Measurements from ENCODE around the gene ANKFY1. TPM values are rescaled to one million over a fixed set of nuclear protein-coding genes. Genes with fewer than 3 reads are reported as not detected.

ANKFY1 gene
- total and polyA plus RNA-seq, 9 of the 15 experiments (the other 6 are each of a cell fraction or from before 2014, with no cell fraction given): 4.3 to 25.6 (median 12.2) TPM

DNA sequence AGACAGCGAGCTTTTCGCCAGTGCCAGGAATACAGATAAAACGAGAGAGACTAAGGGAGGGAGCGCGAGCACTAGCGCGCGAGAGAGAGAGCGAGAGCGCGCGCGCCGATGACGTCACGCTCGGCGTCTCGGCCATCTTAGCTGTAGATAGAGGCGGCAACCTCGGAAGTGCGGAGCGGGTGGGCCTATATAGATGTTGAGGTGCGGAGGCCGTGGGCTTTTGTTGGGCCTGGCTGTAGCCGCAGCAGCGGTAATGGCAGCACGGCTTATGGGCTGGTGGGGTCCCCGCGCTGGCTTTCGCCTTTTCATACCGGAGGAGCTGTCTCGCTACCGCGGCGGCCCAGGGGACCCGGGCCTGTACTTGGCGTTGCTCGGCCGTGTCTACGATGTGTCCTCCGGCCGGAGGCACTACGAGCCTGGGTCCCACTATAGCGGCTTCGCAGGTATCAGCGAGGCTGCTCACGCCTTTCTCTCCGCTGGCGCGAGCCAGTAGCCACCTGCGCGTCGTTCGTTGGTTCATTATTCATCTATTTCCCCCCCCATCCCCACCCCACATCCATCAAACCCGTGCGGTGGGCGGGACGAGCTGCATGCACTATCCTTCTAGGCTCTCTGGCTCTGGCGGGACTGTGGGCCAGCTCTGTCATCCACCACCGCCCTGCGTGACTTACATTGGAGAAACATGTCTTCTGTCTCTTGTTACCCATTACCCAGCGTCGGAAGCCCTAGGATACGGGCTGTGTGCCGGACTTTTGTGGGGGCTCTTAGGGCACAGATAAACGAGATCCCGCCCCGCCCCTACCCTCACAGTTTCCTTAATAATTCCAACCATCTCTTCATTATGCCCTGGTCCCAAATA is 120.0 kb downstream of the ANKFY1 start (continued):
- TF ChIP-seq OTX1 (CRISPR knock-in tag; IDR thresholded peaks at IDR 0.05) (no peak), STAG1 (CRISPR knock-in tag; IDR thresholded peaks at IDR 0.05; ENCODE audit: borderline replicate concordance) (no peak), POLR2AphosphoS5 (IDR thresholded peaks at IDR 0.05; ENCODE audit: control insufficient read depth, insufficient read depth, low read depth, low read length) (peak; percentile 60; the same call in 1 of the 2 replicates), MBD2 (IDR thresholded peaks at IDR 0.05; ENCODE audit: borderline replicate concordance, low read depth) (peak; percentile 47; the same call in 1 of the 2 replicates), RBM22 (IDR thresholded peaks at IDR 0.05; ENCODE audit: low read depth, low read length, poor library complexity, severe bottlenecking) (peak; percentile 38), NR2C1 (IDR thresholded peaks at IDR 0.05) (no peak), NR2C1 (tag; IDR thresholded peaks at IDR 0.05) (0 out of 2 replicates have a peak, but pooled peaks have one; percentile 25), ZNF436 (CRISPR knock-in tag; IDR thresholded peaks at IDR 0.05) (no peak), RFX7 (CRISPR knock-in tag; IDR thresholded peaks at IDR 0.05) (no peak), ZFX (CRISPR knock-in tag; IDR thresholded peaks at IDR 0.05) (peak; percentile 99), EWSR1 (IDR thresholded peaks at IDR 0.05; ENCODE audit: borderline replicate concordance, low read depth, partially characterized antibody) (no peak)
- TF ChIP-seq, protein P1, sequence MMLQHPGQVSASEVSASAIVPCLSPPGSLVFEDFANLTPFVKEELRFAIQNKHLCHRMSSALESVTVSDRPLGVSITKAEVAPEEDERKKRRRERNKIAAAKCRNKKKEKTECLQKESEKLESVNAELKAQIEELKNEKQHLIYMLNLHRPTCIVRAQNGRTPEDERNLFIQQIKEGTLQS (IDR thresholded peaks at IDR 0.05): peak; percentile 99
- TF ChIP-seq, protein P1 (CRISPR knock-in tag; conservative IDR thresholded peaks at IDR 0.05): no peak; the same call in 1 of the 2 replicates
- TF ChIP-seq, protein P2, sequence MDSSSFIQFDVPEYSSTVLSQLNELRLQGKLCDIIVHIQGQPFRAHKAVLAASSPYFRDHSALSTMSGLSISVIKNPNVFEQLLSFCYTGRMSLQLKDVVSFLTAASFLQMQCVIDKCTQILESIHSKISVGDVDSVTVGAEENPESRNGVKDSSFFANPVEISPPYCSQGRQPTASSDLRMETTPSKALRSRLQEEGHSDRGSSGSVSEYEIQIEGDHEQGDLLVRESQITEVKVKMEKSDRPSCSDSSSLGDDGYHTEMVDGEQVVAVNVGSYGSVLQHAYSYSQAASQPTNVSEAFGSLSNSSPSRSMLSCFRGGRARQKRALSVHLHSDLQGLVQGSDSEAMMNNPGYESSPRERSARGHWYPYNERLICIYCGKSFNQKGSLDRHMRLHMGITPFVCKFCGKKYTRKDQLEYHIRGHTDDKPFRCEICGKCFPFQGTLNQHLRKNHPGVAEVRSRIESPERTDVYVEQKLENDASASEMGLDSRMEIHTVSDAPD (CRISPR knock-in tag; IDR thresholded peaks at IDR 0.05): no peak
- TF ChIP-seq, protein P3, sequence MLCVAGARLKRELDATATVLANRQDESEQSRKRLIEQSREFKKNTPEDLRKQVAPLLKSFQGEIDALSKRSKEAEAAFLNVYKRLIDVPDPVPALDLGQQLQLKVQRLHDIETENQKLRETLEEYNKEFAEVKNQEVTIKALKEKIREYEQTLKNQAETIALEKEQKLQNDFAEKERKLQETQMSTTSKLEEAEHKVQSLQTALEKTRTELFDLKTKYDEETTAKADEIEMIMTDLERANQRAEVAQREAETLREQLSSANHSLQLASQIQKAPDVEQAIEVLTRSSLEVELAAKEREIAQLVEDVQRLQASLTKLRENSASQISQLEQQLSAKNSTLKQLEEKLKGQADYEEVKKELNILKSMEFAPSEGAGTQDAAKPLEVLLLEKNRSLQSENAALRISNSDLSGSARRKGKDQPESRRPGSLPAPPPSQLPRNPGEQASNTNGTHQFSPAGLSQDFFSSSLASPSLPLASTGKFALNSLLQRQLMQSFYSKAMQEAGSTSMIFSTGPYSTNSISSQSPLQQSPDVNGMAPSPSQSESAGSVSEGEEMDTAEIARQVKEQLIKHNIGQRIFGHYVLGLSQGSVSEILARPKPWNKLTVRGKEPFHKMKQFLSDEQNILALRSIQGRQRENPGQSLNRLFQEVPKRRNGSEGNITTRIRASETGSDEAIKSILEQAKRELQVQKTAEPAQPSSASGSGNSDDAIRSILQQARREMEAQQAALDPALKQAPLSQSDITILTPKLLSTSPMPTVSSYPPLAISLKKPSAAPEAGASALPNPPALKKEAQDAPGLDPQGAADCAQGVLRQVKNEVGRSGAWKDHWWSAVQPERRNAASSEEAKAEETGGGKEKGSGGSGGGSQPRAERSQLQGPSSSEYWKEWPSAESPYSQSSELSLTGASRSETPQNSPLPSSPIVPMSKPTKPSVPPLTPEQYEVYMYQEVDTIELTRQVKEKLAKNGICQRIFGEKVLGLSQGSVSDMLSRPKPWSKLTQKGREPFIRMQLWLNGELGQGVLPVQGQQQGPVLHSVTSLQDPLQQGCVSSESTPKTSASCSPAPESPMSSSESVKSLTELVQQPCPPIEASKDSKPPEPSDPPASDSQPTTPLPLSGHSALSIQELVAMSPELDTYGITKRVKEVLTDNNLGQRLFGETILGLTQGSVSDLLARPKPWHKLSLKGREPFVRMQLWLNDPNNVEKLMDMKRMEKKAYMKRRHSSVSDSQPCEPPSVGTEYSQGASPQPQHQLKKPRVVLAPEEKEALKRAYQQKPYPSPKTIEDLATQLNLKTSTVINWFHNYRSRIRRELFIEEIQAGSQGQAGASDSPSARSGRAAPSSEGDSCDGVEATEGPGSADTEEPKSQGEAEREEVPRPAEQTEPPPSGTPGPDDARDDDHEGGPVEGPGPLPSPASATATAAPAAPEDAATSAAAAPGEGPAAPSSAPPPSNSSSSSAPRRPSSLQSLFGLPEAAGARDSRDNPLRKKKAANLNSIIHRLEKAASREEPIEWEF (CRISPR knock-in tag; IDR thresholded peaks at IDR 0.05): no peak
- TF ChIP-seq, protein P4, sequence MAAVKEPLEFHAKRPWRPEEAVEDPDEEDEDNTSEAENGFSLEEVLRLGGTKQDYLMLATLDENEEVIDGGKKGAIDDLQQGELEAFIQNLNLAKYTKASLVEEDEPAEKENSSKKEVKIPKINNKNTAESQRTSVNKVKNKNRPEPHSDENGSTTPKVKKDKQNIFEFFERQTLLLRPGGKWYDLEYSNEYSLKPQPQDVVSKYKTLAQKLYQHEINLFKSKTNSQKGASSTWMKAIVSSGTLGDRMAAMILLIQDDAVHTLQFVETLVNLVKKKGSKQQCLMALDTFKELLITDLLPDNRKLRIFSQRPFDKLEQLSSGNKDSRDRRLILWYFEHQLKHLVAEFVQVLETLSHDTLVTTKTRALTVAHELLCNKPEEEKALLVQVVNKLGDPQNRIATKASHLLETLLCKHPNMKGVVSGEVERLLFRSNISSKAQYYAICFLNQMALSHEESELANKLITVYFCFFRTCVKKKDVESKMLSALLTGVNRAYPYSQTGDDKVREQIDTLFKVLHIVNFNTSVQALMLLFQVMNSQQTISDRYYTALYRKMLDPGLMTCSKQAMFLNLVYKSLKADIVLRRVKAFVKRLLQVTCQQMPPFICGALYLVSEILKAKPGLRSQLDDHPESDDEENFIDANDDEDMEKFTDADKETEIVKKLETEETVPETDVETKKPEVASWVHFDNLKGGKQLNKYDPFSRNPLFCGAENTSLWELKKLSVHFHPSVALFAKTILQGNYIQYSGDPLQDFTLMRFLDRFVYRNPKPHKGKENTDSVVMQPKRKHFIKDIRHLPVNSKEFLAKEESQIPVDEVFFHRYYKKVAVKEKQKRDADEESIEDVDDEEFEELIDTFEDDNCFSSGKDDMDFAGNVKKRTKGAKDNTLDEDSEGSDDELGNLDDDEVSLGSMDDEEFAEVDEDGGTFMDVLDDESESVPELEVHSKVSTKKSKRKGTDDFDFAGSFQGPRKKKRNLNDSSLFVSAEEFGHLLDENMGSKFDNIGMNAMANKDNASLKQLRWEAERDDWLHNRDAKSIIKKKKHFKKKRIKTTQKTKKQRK (IDR thresholded peaks at IDR 0.05; ENCODE audit: borderline replicate concordance, low read depth, low read length): no peak

All from K562 (cell line).